ENCODE data around the gene CACNB3.
"Not testable (repeated sequence)": the region's sequence is repeated elsewhere in the genome, so short reads cannot be mapped to it uniquely, and the experiment has no call there.

Gene CACNB3

DNA sequence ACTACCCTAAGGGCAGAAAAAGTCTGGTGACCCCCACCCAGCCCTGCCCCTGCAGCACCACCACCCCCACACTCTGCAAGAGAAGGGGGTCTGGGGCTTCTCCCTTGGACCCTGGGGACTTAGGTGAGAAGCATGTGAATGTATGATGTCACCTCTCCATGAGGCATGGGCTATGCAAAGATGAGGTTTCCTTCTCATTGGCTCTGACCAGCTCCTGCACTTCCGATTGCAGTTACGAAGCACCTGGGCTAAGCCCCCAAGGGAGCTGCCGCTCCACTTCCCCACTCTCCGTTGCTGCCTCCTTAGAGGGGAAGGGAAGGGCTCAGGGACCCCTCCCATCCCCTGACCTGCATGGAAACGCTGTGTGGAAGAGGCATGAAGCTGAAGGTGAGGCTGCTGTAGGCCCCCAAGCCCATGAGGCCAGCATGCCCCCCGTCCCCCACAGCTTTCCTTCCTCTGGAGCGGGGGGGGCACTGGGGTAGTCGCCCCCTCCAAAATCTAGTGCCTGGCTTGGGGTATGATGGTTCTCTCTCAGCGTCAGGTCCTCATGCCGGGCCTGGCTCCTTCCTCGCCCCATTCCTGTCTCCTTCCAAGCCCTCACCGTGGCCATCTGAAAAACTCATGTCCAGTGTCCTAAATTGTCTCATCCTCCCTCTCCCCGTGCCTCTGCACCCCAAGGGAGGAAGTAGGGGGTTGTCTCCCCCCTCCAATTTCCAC, 39.1 kb downstream of the CACNB3 start:
- no peak for DNase-seq

DNA sequence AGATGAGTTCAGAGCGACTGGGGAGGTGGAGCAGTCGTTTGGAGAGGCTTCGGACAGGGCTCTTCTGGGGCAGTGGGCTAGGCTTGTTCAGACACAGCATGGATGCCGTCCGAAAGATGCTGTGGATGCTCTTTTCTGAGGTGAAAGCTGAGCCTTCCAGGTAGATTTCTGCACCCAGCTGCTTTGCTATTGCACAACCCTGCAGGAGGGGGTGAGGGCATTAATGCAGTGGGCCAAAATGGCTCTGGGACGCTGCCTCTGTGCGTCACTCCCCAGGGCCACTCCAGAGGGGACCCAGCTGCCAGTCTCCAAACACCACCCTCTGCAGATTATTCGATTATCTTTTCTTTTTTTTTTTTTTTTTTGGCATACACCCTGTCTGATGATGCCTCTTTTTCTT, 39.7 kb downstream of the CACNB3 start:
- no peak for DNase-seq

DNA sequence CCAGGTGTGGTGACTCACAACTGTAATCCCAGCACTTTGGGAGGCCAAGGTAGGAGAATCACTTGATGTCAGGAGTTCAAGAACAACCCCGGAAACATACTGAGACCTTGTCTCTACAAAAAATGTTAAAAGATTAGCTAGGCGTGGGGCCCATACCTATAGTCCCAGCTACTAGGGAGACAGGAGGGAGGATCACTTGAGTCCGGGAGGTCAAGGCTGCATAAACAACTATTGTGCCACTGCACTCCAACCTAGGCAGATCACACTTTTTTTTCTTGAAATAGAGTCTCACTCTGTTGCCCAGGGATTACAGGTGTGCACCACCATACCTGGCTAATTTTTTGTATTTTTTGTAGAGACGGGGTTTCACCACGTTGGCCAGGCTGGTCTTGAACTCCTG, 41.3 kb downstream of the CACNB3 start:
- DNase-seq = no peak

DNA sequence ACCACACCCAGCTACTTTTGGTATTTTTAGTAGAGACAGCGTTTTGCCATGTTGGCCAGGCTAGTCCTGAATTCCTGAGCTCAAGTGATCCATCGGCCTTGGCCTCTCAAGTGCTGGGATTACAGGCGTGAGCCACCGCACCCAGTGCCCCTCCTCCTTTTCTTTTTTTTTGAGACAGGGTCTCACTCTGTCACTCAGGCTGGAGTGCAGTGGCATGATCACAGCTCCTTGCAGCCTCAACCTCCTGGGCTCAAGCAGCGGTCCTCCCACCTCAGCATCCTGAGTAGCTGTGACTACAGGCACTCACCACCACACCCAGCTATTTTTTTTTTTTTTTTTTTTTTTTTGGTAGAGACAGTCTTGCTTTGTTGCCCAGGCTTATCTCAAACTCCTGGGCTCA, 41.9 kb downstream of the CACNB3 start:
- DNase-seq = not testable (repeated sequence)

DNA sequence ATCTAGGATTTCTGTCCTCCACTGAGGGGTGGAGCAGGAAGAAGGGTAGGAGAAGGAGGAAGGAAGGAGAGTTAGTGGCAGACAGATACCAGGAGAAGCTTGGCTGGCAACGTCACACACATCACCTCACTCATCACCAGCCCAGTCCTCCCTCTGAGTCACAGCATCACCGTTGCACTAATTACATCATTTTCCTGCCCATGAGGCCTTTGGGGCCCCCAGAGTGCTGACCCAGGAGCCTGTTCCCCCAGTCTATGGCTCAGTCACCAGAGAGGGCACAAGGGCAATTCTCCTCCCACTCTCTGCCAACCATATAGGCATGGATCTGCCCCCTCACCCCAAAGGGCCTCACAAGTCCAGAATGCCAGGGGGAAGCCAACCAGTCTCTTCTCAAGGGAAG, 42.8 kb downstream of the CACNB3 start:
- DNase-seq = no peak

DNA sequence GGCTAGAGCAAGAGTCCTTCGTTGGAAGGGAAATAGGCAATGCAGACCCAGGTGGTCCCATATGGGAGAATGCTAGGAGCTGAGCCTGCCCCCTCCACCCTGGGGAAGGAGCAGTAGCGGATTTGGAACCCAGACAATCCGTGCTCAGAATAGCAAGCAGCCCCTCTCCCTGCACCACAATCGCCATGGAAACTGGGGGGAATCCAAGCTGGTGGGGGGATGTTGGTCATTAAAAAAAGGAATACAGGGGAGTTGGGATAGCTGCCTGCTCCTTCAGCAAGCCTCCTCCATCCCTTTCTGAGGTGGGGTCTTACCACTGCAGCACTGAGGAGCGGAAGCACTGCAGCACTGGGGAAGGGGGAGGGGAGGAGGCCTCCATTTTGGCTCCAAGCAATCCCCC, 44.5 kb downstream of the CACNB3 start:
- no peak for DNase-seq

DNA sequence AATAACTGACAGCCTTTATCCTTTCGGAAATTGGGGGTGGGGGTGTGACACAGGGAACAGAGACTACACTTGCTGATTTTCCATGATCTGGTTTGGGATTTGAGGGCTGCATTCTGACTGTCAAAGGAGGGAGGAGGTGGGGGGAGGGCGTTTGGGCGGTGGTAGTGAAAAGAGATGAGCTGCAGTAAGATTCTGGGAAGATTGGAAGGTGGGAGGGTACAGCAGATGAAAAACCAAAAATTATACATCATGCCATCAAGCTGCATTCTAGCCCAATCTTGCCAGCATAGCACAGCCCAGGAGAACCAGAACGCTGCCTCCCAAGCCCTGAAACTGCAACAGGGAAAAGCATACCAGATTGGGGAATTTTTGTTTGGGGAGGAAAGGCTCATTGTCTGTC, 45.0 kb downstream of the CACNB3 start:
- DNase-seq = no peak

DNA sequence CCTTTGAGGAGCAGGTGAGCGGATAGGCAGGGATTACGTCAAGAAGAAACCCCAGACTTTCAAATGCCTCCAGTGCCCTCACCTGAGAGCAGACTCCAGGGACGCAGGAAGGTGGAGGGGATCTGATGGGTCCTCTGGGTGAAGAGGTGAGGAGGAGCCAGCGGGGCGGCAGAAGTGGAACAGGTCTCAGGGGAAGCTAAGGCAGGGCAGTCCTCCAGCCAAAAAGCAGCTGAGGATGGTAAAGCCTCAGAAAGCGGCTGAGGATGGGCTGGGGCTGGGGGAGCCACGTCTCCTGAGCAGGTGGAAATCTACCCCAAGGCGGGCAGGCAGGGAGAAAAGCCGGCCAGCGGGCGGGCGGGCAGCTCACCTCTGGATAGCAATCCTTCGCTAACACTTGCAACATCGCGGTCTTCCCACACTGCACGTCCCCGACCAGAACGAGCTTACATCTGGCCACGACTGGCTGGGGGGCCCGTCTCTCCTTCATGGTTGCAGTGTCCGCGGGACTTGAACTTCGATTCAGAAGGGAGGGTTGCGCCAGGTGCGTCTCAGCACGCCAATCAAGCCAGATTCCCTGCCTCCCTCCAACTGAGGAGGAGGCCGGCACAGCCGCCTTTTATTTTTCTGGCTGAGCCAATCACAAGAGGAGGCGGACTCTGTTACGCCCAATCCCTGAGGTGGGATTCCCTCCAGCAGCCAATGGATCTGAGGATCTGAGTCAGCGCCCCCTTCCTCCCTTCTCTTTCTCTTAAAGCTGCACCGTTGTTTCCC, 47.2 kb downstream of the CACNB3 start, which contains the start of gene RND1:
RND1 (minus strand) TSS at position 590 of the 771 bp plus-strand sequence; CDS start at position 487, 103 bp downstream.
- DNase-seq = peak; percentile 86

DNA sequence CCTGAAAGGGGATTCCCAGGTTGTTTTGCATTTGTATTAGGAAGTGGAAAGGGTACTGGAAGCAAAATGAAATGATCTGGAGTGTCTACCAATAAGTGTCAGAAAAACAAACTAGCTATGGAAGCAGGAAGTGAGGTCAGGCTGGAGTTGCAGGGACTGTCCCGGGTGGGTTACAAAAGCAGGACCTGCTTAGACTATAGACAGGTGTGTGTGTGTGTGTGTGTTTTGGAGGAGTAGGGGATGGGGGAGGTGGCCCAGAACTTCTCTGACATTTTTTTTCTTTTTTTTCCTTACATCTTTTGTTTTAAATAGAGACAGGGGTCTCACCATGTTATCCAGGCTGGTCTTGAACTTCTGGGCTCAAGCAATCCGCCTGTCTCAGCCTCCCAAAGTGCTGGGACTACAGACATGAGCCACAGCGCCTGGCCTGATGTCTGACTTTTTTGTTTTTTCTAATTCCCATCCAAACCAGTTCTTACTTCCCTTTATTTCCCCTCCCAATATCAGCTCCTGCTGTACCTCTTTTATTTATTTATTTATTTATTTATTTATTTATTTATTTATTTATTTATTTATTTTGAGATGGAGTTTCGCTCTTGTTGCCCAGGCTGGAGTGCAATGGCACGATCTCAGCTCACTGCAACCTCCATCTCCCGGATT, 47.9 kb downstream of the CACNB3 start:
- no peak for DNase-seq

DNA sequence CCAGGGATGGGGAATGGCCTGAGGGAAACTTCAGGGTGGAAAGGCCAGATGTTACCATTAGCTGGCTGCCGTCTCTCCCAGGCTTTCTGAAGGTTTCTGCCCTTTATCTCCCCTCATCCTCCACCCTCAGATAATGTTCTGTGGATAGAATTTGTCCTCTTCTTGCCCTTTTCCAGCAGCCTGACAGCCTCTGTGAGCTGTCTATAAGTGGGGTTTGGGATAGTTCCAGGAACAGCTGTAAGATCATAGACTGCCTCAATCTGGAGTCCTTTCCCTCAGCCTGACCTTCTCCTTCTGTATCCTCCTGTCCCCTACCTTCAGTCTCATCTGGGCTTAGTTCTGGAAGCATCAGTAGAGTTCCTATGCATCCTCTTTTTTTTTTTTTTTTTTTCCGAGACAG, 50.2 kb downstream of the CACNB3 start:
- no peak for DNase-seq

DNA sequence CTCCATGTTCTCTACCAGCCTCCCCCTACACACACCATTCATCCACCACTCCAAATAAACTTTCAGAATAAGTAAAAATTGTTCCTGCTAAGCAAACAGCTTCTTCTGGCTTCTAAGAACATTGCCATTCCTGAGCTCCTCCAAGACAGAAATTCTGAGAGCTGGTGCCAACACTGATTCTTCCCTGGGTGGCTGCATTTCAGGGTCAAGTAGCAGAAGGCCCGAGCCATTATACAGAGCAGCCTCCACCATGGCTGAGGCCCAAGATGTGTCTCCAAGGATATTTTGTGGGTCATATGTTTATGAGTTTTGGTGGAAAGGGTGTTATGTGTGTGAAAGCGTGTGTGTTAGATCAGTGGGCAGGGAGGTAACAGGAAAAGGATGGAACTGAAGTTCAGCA, 50.9 kb downstream of the CACNB3 start:
- DNase-seq = no peak

DNA sequence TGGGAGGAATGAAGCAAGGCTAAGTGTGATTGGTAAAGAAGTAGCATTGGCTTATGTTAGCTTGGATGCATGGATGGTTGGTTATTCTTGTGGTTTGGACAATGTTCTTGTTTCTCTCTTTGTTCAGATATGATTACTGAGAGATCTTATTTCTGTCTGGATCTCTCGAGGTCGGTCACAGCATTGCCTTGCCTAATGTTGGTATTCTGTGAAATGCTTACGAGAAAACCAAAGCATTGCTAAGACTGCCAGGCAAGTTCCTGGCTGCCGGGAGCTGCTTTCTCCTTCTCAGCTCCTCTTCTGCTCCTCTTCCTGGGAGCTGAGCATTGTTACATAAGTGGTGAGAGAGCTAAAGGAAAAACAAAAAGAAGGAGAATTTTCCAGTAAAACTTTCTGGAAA, 54.8 kb downstream of the CACNB3 start:
- no peak for DNase-seq

DNA sequence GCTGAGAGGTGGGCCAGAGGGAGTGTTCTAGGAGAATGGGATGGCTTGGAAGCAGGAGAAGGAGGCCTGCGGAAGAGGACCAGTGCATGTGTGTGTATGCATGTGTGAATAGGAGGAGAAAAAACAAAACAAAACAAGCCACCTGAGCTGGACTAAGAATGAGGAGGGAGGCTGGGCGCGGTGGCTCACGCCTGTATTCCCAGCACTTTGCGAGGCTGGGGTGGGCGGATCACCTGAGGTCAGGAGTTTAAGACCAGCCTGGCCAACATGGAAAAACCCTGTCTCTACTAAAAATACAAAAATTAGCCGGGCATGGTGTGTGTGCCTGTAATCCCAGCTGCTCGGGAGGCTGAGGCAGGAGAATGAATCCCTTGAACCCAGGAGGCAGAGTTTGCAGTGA, 55.2 kb downstream of the CACNB3 start:
- DNase-seq = not testable (repeated sequence)

DNA sequence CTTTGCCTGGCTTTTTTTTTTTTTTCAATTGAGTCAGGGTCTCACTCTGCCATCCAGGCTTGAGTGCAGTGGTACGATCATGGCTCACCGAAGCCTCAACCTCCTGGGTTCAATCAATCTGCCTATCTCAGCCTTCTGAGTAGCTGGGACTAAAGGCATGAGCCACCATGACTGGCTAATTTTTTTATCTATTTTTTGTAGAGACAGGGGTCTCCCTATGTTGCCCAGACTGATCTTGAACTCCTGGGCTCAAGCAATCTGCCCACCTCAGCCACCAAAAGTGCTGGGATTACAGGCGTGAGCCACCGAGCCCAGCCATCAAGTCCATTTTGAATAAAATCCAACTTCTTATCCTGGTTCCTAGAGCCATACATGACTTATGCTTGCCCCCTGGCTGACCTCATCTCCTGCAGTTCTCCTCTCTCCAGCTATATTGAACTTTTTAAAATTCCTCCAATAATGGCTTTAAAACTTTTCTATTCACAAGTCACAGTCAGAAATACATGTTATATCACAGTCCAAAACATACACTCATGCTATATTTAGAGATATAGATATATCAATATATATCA, 57.7 kb downstream of the CACNB3 start:
- no peak for DNase-seq

Data from CD4-positive, alpha-beta T cell treated with Interferon gamma for 1 hour (primary cell).